GM10266 (cell line): ENCODE data around the gene ZNF358.

Experiments used
- DNase-seq: peaks from one replicate; pipeline ENCODE4 v3.0.0; 2012; ENCODE audit errors: extremely low spot score
- TF ChIP-seq, protein P1 (sequence below): IDR thresholded peaks from 2 replicates; pipeline ENCODE4 v1.5.1; 2012; ENCODE audit warnings: mild to moderate bottlenecking, low read depth; ENCODE audit not compliant: control insufficient read depth, insufficient read depth; ENCODE audit errors: missing control alignments

The ZNF358 gene

DNA sequence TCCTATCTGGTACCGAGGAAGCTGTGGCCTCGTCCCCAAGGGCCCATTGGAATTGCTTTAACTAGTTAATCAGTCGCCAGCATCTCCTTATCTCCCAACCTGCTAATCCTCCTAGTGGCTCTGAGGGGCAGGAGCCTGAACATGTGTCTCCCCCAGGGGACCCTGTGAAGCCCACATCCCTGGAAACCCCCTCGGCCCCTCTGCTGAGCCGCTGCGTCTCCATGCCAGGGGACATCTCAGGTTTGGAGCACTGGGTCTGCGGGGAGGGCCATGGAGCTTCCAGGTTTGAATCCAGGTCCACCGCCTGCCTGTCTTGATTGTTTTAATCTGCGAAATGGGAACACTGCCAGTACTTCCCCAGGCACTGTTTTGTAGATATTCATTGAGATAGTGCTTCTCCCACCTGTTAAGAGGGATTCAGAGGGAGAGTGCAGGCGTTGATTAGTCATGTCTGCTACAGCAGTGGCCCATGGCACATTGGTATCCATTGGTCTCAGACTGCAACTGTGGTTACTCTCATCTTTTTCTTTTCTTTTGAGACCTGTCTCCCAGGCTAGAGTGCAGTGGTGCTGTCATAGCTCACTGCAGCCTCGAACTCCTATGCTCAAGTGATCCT lies 26.0 kb downstream of the ZNF358 start:
- DNase-seq, result no peak
- TF ChIP-seq, protein P1, sequence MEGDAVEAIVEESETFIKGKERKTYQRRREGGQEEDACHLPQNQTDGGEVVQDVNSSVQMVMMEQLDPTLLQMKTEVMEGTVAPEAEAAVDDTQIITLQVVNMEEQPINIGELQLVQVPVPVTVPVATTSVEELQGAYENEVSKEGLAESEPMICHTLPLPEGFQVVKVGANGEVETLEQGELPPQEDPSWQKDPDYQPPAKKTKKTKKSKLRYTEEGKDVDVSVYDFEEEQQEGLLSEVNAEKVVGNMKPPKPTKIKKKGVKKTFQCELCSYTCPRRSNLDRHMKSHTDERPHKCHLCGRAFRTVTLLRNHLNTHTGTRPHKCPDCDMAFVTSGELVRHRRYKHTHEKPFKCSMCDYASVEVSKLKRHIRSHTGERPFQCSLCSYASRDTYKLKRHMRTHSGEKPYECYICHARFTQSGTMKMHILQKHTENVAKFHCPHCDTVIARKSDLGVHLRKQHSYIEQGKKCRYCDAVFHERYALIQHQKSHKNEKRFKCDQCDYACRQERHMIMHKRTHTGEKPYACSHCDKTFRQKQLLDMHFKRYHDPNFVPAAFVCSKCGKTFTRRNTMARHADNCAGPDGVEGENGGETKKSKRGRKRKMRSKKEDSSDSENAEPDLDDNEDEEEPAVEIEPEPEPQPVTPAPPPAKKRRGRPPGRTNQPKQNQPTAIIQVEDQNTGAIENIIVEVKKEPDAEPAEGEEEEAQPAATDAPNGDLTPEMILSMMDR, result no peak

GRCh38 chr19:7542556-7543348 lies 26.8 kb downstream of the ZNF358 start:
- no peak for DNase-seq
- TF ChIP-seq, protein P1, result no peak

DNA sequence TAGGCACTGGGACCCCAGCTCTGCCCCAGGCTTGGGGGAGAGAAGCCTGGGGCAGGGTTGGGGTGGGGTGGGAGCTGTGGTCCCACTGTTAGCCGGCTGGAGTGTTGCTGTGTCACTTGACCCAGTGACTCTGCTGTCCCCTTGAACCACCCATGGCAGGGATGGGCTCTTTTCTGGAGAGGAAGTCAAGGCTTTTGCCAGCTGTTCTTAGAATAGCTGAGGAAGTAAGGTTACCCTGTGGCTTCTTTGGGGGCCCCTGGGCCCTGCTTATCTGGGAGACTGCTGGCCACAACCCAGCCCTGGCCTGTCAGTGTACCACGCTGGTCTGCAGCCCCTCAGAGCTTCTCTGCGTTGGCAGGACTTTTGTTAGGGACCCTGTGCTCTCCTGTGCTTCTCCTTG lies 28.7 kb downstream of the ZNF358 start:
- TF ChIP-seq, protein P1, result no peak
- no peak for DNase-seq

DNA sequence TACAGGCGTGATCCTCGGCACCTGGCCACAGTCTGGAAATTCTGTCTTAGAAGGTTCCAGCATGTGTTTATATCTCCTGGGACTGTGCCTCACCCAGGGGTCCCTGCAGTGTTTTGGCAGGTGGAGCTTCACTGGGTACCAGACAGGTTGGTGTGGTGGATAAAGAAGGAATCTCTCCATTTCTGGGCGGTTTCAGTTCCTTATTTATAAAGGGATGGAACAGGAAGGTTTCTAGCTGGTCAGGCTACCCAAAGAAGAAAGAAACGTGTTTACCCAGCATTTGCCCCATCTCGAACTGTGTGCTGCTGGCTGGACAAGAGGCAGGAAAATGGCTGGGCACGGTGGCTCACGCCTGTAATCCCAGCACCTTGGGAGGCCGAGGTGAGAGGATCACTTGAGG lies 29.4 kb downstream of the ZNF358 start:
- TF ChIP-seq, protein P1, result no peak
- DNase-seq, result no peak

DNA sequence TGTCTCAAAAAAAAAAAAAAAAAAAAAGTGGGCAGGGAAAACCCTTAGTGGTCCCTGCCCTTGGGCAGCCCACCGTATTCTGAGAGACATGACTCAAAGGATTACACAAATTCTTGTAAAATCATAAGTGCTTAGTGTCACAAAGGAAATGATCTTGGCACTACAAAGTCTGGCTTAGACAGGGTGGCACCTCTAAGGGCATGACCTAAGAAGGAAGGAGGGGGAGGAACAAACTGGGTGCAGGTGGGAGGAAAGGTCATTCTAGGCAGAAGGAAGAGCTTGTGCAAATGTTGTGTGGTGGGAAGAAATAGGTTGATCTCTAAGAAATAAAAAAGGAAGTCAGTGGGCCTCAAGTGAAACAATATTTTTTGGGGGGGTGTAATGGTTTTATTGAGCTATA lies 30.0 kb downstream of the ZNF358 start:
- DNase-seq, result no peak
- TF ChIP-seq, protein P1, result no peak

GRCh38 chr19:7547159-7547558 lies 31.3 kb downstream of the ZNF358 start:
- TF ChIP-seq, protein P1, result no peak
- DNase-seq, result no peak
